NCI-H2227 treated with DMSO at 0.1 percent for 48 hours (cell line): ENCODE results near the gene APBA2.

Source experiments
- DNase-seq: peaks from one replicate; lab custom pipeline; 2025; lab: John Stamatoyannopoulos, UW

The APBA2 gene

GRCh38 chr15:28957606-28958498, 72.1 kb downstream of the APBA2 start:
- DNase-seq, result no peak

- no peak for DNase-seq
Measured at GRCh38 chr15:28959326-28959725, 73.6 kb downstream of the APBA2 start.

DNA sequence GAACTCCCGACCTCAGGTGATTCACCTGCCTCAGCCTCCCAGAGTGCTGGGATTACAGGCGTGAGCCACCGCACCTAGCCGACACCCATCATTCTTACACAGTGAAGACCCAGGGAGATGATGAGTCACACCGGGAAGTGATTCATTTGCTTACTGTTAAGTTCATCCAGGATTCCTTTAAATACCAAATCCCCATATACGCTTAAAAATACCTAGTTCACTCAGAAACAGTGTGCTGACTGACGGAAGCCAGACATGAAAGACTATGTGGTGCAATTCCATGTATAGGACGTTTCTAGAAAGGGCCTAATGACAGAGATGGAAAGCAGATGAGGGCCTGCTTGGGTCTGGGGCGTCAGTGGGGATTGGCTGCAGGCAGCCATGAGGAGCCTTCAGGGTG, 75.2 kb downstream of the APBA2 start:
- DNase-seq, result no peak

DNA sequence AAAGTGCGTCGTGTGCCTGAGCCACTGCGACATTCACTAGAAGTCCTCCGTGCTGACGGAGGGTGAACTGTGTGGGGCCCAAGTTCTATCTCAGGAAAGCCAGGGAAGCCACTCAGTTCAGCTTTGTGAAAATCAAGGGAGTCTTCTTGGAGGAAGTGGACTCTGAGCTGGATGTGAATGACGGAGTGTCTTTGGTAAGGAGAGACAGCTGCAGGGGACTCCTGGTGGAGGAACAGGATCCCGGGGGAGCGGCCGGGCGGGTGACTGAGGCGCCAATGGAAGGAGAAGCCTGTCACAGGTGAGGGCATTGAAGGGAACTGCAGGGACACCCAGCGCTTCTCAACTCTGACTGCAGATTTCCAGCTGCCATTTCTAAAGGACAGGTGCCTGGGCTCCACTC, 75.6 kb downstream of the APBA2 start:
- DNase-seq, result no peak

- DNase-seq, result no peak
Measured at GRCh38 chr15:28962851-28963710, 77.3 kb downstream of the APBA2 start.

GRCh38 chr15:28963711-28964081, 77.9 kb downstream of the APBA2 start:
- DNase-seq, result no peak

DNA sequence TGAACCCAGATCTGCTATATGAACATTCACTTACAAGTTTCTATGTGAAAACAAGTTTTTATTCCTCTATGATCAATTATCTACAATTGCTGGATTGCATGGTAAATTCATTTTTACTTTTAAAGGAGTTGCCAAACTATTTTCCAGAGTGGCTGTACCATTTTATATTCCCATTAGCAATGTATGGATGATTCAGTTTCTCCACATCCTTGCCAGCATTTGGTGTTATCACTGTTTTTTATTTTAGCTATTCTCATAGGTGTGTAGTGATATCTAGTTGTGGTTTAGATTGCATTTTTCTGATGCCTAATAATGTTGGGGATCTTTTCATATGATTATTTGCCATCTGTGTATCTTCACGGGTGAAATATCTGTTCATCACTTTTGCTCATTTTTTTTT, 78.3 kb downstream of the APBA2 start:
- DNase-seq, result no peak

- DNase-seq, result no peak
Measured at GRCh38 chr15:28967066-28967465, 81.3 kb downstream of the APBA2 start.

GRCh38 chr15:28967990-28968389, 82.2 kb downstream of the APBA2 start:
- DNase-seq, result no peak

GRCh38 chr15:28969511-28970085, 83.8 kb downstream of the APBA2 start:
- DNase-seq, result no peak

DNA sequence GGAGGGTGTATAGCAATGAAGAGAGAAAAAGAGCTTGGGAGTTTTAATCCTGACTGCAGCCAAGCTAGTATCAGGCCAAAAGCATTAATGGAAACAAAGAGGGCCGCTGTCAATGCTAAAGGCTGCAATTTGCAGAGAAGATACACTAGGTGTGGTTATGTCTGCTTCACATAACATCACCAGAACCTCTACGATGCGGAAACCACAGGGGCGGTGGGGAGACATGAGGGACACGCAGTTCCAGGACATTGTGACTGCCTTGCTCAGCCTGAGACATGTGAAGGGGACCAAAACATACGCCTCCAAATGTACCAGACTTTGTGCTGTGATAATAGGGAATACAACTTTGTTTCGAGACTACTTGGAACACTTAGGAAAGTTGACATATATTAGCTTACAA, 88.4 kb downstream of the APBA2 start:
- DNase-seq, result no peak

GRCh38 chr15:28975766-28976179, 90.0 kb downstream of the APBA2 start:
- DNase-seq, result peak; percentile 30

GRCh38 chr15:28977377-28978010, 91.7 kb downstream of the APBA2 start:
- DNase-seq, result no peak

GRCh38 chr15:28978011-28978378, 92.2 kb downstream of the APBA2 start:
- DNase-seq, result no peak

- no peak for DNase-seq
Measured at GRCh38 chr15:28978661-28979060, 92.9 kb downstream of the APBA2 start.

- DNase-seq, result no peak
Measured at GRCh38 chr15:28979208-28979841, 93.6 kb downstream of the APBA2 start.

- DNase-seq, result no peak
Measured at GRCh38 chr15:28980709-28981350, 95.1 kb downstream of the APBA2 start.

DNA sequence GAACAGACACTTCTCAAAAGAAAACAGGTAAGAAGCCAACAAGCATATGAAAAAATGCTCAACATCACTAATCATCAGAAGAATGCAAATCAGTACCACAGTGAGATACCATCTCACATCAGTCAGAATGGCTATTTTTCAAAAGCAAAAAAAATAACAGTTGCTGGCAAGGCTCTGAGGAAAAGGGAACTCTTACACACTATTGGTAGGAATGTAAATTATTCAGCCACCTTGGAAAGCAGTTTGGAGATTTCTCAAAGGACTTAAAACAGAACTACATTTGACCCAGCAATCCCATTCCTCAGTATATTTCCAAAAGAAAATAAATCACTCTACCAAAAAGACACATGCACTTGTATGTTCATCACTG, 95.6 kb downstream of the APBA2 start:
- DNase-seq, result no peak

- DNase-seq, result no peak
Measured at GRCh38 chr15:28981921-28982320, 96.1 kb downstream of the APBA2 start.

DNA sequence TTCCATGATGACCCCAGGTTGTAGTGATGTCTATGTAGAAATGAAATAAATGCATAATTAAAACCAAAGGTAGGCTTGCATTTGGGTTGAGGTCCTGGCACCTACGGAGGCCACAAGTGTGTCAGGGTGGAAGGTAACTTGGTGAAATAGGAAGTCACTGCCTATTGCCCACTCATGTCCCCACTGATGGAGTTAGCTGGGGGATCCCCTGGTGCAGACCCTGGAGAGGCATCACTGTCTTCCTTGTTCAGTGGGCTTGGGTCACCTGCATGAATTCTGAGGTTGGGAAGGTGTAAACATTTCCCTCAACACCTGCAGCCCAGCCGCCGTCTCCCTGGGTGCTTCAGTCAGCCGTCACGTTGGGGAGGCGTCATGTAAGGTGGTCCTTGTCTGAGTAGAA, 97.1 kb downstream of the APBA2 start:
- DNase-seq, result no peak
